IMR-90 (cell line): ENCODE data around the gene SF3B1. TPM values are rescaled to one million over a fixed set of nuclear protein-coding genes. Genes with fewer than 3 reads are reported as not detected.
"Not testable (repeated sequence)": the region's sequence is repeated elsewhere in the genome, so short reads cannot be mapped to it uniquely, and the experiment has no call there.

ENCODE experiments used
- ATAC-seq: fragments of 200-7000 bp; cut with Tn5 transposase; 2 replicates; pipeline ENCODE4 v1.9.1; 2020; ENCODE audit warnings: low read depth, mild to moderate bottlenecking, moderate library complexity
- BruUV-seq: library from RNA; stranded (reverse); fragments of 400-500 nt; replicated peaks from 2 replicates; lab custom pipeline; 2021; lab: Mats Ljungman, UMichigan
- CTCF ChIA-PET: fragments of 300-600 bp; formaldehyde crosslinking; extraction: SDS; loops from one replicate; lab custom pipeline; 2021; ENCODE audit warnings: antibody characterized with exemption; lab: Yijun Ruan, JAX
- POLR2A ChIA-PET: fragments of 300-600 bp; sonication (Branson Sonifier 250); formaldehyde crosslinking; loops from one replicate; lab custom pipeline; 2022; ENCODE audit warnings: antibody characterized with exemption; ENCODE audit not compliant: unreplicated experiment; lab: Charles Lee
- DNase-seq: peaks from one replicate; pipeline ENCODE4 v3.0.0; 2013
- H2AFZ ChIP-seq: replicated peaks from 2 replicates; pipeline ENCODE3; 2013; ENCODE audit warnings: low read length, mild to moderate bottlenecking; ENCODE audit not compliant: poor library complexity
- H2AK5ac ChIP-seq: 2 replicates; pipeline ENCODE4 v1.6.1; 2013; ENCODE audit warnings: low read depth, low read length, inconsistent platforms
- H2AK9ac ChIP-seq: replicated peaks from 2 replicates; pipeline ENCODE3; 2013; ENCODE audit warnings: mild to moderate bottlenecking, low read depth, low read length, moderate library complexity; ENCODE audit not compliant: poor library complexity
- H2BK120ac ChIP-seq: 2 replicates; pipeline ENCODE4 v1.6.1; 2013; ENCODE audit warnings: low read depth, low read length, inconsistent platforms
- H2BK15ac ChIP-seq: 3 replicates; pipeline ENCODE4 v1.6.1; 2013; ENCODE audit warnings: low read depth, low read length, inconsistent platforms
- H2BK20ac ChIP-seq: 2 replicates; pipeline ENCODE4 v1.6.1; 2013; ENCODE audit warnings: low read depth, mild to moderate bottlenecking, inconsistent platforms, low read length, moderate library complexity
- H2BK5ac ChIP-seq: 2 replicates; pipeline ENCODE4 v1.6.1; 2013; ENCODE audit warnings: mild to moderate bottlenecking, low read depth, low read length, inconsistent platforms; ENCODE audit not compliant: poor library complexity, severe bottlenecking
- H3K14ac ChIP-seq: replicated peaks from 2 replicates; pipeline ENCODE4 v1.6.1; 2013; ENCODE audit warnings: low read depth, low read length, inconsistent platforms
- H3K18ac ChIP-seq: 2 replicates; pipeline ENCODE4 v1.6.1; 2013; ENCODE audit warnings: low read depth, low read length, control low read depth
- H3K23ac ChIP-seq: 2 replicates; pipeline ENCODE4 v1.6.1; 2013; ENCODE audit warnings: low read depth, low read length, inconsistent platforms
- H3K27ac ChIP-seq: 2 replicates; pipeline ENCODE4 v1.5.1; 2013; ENCODE audit warnings: mild to moderate bottlenecking, control low read depth, low read length; ENCODE audit not compliant: insufficient read depth
- H3K27me3 ChIP-seq: 2 replicates; pipeline ENCODE4 v1.6.1; 2013; ENCODE audit warnings: low read length; ENCODE audit not compliant: control insufficient read depth, insufficient read depth
- H3K36me3 ChIP-seq: 2 replicates; pipeline ENCODE4 v1.6.1; 2013; ENCODE audit warnings: low read length, mixed read lengths; ENCODE audit not compliant: control insufficient read depth, insufficient read depth
- H3K4ac ChIP-seq: 2 replicates; pipeline ENCODE4 v1.6.1; 2013; ENCODE audit warnings: low read depth, low read length, inconsistent platforms
- H3K4me1 ChIP-seq: 2 replicates; pipeline ENCODE4 v1.6.1; 2013; ENCODE audit warnings: low read length, mixed read lengths; ENCODE audit not compliant: control insufficient read depth, insufficient read depth
- H3K4me2 ChIP-seq: 2 replicates; pipeline ENCODE4 v1.6.1; 2013; ENCODE audit warnings: low read depth, mild to moderate bottlenecking, control low read depth, low read length, moderate library complexity
- H3K4me3 ChIP-seq: 2 replicates; pipeline ENCODE4 v1.5.1; 2013; ENCODE audit warnings: low read depth, mild to moderate bottlenecking, control low read depth, low read length, moderate library complexity; ENCODE audit not compliant: insufficient read depth
- H3K56ac ChIP-seq: 2 replicates; pipeline ENCODE4 v1.6.1; 2013; ENCODE audit warnings: low read length, inconsistent platforms; ENCODE audit not compliant: insufficient read depth; ENCODE audit errors: extremely low read depth
- H3K79me1 ChIP-seq, 2 experiments: 2 replicates each; pipeline ENCODE4 v1.6.1; 2013; ENCODE audit warnings: low read length in 2 of 2, inconsistent platforms in 1 of 2, low read depth in 1 of 2
- H3K9ac ChIP-seq: 2 replicates; pipeline ENCODE4 v1.6.1; 2013; ENCODE audit warnings: low read depth, low read length, control low read depth
- H3K9me1 ChIP-seq: 2 replicates; pipeline ENCODE4 v1.6.1; 2013; ENCODE audit warnings: low read length, inconsistent platforms; ENCODE audit not compliant: insufficient read depth
- H3K9me3 ChIP-seq: 2 replicates; pipeline ENCODE4 v1.6.1; 2013; ENCODE audit warnings: low read length; ENCODE audit not compliant: control insufficient read depth, insufficient read depth
- H4K20me1 ChIP-seq: 2 replicates; pipeline ENCODE4 v1.6.1; 2013; ENCODE audit warnings: low read length, inconsistent platforms; ENCODE audit not compliant: insufficient read depth
- H4K5ac ChIP-seq: 2 replicates; pipeline ENCODE4 v1.6.1; 2013; ENCODE audit warnings: mild to moderate bottlenecking, low read depth, low read length, control low read depth
- H4K8ac ChIP-seq, 2 experiments: 2 replicates each; pipeline ENCODE4 v1.6.1; 2013; ENCODE audit warnings: low read depth in 2 of 2, low read length in 2 of 2, control low read depth in 1 of 2, inconsistent platforms in 1 of 2
- H4K91ac ChIP-seq: 2 replicates; pipeline ENCODE4 v1.6.1; 2013; ENCODE audit warnings: low read depth, low read length, inconsistent platforms; ENCODE audit not compliant: insufficient read depth
- WGBS, 2 experiments: methylation state at CpG; one replicate each; pipeline versions ENCODE4 v1.1.5 to v1.1.7; 2013; ENCODE audit warnings: missing lambda C conversion rate in 2 of 2; ENCODE audit not compliant: insufficient read length in 1 of 2; ENCODE audit errors: extremely low coverage in 2 of 2; 5-methylcytosine and 5-hydroxymethylcytosine counted together
- dilution Hi-C: fragments of 300-500 bp; cut with HindIII; formaldehyde crosslinking; loops from one replicate; pipeline ENCODE4 v1.14.3; 2018; ENCODE audit warnings: low sequenced_read_pairs; ENCODE audit not compliant: unreplicated experiment
- in situ Hi-C: fragments of 300-500 bp; cut with MboI; formaldehyde crosslinking; loops from 3 replicates; pipeline ENCODE4 v1.14.3; 2019; ENCODE audit warnings: low sequenced_read_pairs, inconsistent platforms, mixed read lengths
- intact Hi-C: fragments of 100-400 bp; cut with micrococcal nuclease; formaldehyde crosslinking; loops from 2 replicates; pipeline ENCODE4 v1.10.0; 2022
- polyA plus RNA-seq, 3 experiments: library from polyadenylated mRNA; depleted of rRNA; stranded (reverse); fragments of >200 nt; gene quantifications; 2 replicates each; pipeline ENCODE4 v1.2.3, GENCODE V29; 2012; ENCODE audit warnings: low replicate concordance in 1 of 3
- total RNA-seq: library from RNA; depleted of rRNA; stranded (reverse); fragments of >200 nt; gene quantifications from 2 replicates; pipeline ENCODE4 v1.2.3, GENCODE V29; 2012

Gene SF3B1
- total and polyA plus RNA-seq, 2 of the 4 experiments (the other 2 are of a cell fraction): 326 to 942 TPM

- H3K9ac ChIP-seq, DNase-seq, H3K14ac ChIP-seq, H3K9me1 ChIP-seq, H3K4me1 ChIP-seq, H2AK9ac ChIP-seq, H3K36me3 ChIP-seq, H3K27ac ChIP-seq, H2AFZ ChIP-seq, H3K23ac ChIP-seq, H3K79me1 ChIP-seq, CTCF ChIA-PET, dilution Hi-C loops, H3K18ac ChIP-seq, H3K4me3 ChIP-seq, H3K9me3 ChIP-seq, H4K20me1 ChIP-seq, H3K27me3 ChIP-seq, H2BK5ac ChIP-seq, H3K4me2 ChIP-seq, ATAC-seq, BruUV-seq, POLR2A ChIA-PET, H4K5ac ChIP-seq: not testable (repeated sequence)
- Histone ChIP-seq H2AK5ac (peak overlapping the region; percentile 83; the same call in 1 of the 2 replicates), H3K56ac (0 out of 2 replicates have a peak overlapping the region, but pooled peaks have one; percentile 10), H4K8ac (peak overlapping the region in 1 of 2 experiments; percentile 52; a peak in 1 of 4 replicates), H4K91ac (peak overlapping the region; percentile 17), H2BK20ac (peak overlapping the region; percentile 94), H3K4ac (peak overlapping the region; percentile 77; the same call in 1 of the 2 replicates), H2BK15ac (peak overlapping the region; percentile 60; the same call in 2 of the 3 replicates), H2BK120ac (peak overlapping the region; percentile 33)
- in situ Hi-C loops (loop anchor here (5.0 kb wide), 2 partner anchors 188 to 268 kb away; no protein-coding TSS in a partner anchor), intact Hi-C loops (loop anchor here (5.0 to 10.0 kb wide), 3 partner anchors 68 to 585 kb away; partner anchors contain the start of genes ANKRD44, GTF3C3 and PGAP1)
- WGBS, 2 experiments: 100% methylated on average over 3 of the region's 5 CpGs; no CpG with 5 or more reads in 1 of the 2 experiments
Measured at GRCh38 chr2:197379918-197380309, 54.9 kb downstream of the SF3B1 start.

GRCh38 chr2:197379308-197379917, 55.4 kb downstream of the SF3B1 start:
- H2AK5ac ChIP-seq, H3K36me3 ChIP-seq, dilution Hi-C loops, H3K4me1 ChIP-seq, H3K27ac ChIP-seq, H3K27me3 ChIP-seq, POLR2A ChIA-PET, H3K9me1 ChIP-seq, H4K20me1 ChIP-seq, H4K5ac ChIP-seq, H3K79me1 ChIP-seq, H4K91ac ChIP-seq, H3K4me2 ChIP-seq, in situ Hi-C loops, H3K9ac ChIP-seq, H3K56ac ChIP-seq, BruUV-seq, H3K23ac ChIP-seq, H2BK15ac ChIP-seq, H3K9me3 ChIP-seq, H3K4me3 ChIP-seq: not testable (repeated sequence)
- peak overlapping the region; percentile 35 for H3K14ac ChIP-seq
- H2BK5ac ChIP-seq: peak overlapping the region; percentile 24
- H2BK20ac ChIP-seq: peak overlapping the region; percentile 86; the same call in 1 of the 2 replicates
- peak overlapping the region in 1 of 2 experiments; percentile 41; a peak in 1 of 4 replicates for H4K8ac ChIP-seq
- H2BK120ac ChIP-seq: peak overlapping the region; percentile 89
- WGBS, 2 experiments: no CpG with 5 or more reads among the region's 3 CpGs
- peak; percentile 58 for DNase-seq
- intact Hi-C loops: loop anchor here (5.0 to 10.0 kb wide), 3 partner anchors 67 to 585 kb away; partner anchors contain the start of genes ANKRD44, GTF3C3 and PGAP1
- peak overlapping the region; percentile 87 for H2AFZ ChIP-seq
- peak overlapping the region; percentile 56; the same call in 1 of the 2 replicates for H3K18ac ChIP-seq
- peak overlapping the region; percentile 70; the same call in 1 of the 2 replicates for H3K4ac ChIP-seq
- peak overlapping the region; percentile 15 for H2AK9ac ChIP-seq
- CTCF ChIA-PET: interaction anchor here (1.0 kb wide), 1 partner anchor 15 kb away, joined by 5 read pairs; no protein-coding TSS in a partner anchor
- peak; percentile 25 for ATAC-seq
